ENCODE data around the gene MEF2D.

Gene MEF2D

DNA sequence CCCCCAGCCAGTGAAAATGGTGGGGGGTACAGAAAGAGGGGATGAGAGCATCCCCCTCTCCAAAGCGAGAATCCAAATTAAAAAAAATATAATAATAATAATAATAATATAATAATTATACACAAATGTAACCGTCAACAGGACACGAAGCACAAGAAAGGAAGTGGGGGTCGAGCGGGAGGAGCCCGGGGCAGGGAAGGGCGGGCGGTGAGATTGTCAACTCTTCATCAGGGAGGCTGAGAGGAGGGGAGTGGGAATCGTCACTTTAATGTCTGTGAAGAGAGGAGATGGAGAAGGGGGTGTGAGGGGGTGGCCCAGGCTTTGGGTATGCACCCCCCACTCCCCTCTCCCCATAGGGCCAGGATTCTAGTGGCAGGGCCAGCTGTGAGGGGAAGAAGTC is 33.2 kb downstream of the MEF2D start:
- H3K4me1 ChIP-seq (ENCODE audit: insufficient read depth, low read length) = peaks cover 29% of the 10 kb centered on the region
- no peaks in the 10 kb centered on the region; the same call in 1 of the 2 replicates for H3K36me3 ChIP-seq (ENCODE audit: insufficient read depth, low read length)
- no peaks in the 10 kb centered on the region for H3K9me3 ChIP-seq (ENCODE audit: control insufficient read depth, insufficient read depth, low read length)
- no peak overlapping the region for H3K9ac ChIP-seq (ENCODE audit: low read depth, low read length)

DNA sequence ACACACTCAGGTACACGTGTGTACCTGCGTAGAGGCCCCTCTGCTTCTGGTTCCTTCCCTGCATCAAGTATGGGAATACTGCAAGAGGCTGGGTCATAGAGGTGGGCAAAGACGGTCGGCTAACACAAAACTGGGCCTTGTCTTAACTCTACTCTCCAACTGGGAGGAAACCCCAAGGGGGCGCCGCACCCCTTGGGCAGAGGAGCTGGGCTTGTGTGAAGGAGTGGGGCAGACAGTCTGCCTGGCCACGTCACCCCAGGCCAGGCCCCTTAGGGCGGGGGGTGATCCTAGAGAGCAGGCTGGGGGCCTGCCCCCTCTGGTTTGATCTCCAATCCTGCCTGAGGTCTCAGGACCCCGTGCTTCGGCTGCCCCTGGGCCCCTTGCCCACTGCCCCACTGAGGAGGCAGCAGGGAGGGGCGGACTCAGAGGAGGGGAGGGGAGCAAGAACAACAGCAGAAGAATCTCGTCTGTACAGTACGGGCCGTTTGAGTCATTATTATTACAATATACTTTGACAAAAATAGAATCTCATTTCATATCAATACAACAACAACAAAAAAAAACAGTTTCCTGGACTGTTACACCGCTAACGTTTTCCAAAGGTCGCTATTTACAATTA is 34.7 kb downstream of the MEF2D start:
- Histone ChIP-seq H3K9ac (ENCODE audit: low read depth, low read length) (no peak overlapping the region), H3K36me3 (ENCODE audit: insufficient read depth, low read length) (no peaks in the 10 kb centered on the region; the same call in 1 of the 2 replicates), H3K4me1 (ENCODE audit: insufficient read depth, low read length) (peaks cover 37% of the 10 kb centered on the region), H3K9me3 (ENCODE audit: control insufficient read depth, insufficient read depth, low read length) (no peaks in the 10 kb centered on the region)

DNA sequence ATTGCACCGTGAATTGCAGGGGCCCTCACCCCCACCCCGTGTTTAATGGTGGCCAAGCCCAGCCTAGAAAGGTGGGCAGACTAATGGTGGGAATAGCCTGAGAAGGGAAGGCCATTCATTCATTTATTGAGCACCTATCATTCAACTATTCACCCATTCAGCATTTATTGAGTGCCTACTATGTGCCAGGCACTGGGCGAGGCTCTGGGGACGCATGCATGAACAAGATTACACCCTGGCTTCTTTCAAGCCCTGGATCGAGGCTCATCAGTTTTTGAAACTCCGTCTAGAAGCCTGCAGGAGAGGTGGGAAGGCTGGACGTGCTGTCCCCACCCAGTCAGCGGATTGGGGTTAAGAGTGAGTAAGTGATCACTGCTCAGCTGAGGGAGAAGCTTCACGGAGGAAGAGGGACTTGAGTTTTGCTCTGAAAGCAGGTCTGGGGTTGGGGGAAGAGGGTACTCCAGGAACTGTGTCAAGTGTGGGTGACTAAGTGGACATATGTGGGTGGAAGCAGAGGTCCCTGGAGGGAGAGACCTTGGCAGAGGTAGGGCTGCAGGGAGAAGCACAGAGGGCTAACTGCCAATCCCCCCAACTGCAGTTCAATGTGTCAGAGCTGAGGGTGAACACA is 35.6 kb downstream of the MEF2D start:
- H3K9me3 ChIP-seq (ENCODE audit: control insufficient read depth, insufficient read depth, low read length) = no peaks in the 10 kb centered on the region

DNA sequence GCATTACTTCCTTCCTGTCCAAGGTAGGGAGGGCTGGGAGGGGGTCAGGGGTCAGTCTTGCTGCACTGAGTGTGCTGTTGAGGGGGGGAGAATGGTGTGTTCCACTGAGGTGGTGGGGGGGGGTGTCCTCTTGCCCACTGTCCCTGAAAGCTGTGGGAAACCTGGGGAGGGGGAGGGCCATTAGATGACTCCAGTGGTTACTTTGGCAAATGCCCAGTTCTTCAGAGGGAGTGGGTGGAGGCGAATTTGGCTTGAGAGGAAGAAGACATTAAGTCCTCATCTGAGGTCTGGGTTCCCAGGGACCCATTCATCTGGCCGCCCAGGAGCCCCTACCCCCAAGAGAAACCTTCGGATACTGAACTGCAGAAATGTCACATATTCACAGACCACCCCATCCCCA is 36.2 kb downstream of the MEF2D start:
- no peaks in the 10 kb centered on the region for H3K9me3 ChIP-seq (ENCODE audit: control insufficient read depth, insufficient read depth, low read length)
- H3K4me1 ChIP-seq (ENCODE audit: insufficient read depth, low read length) = peaks cover 37% of the 10 kb centered on the region
- no peak overlapping the region for H3K9ac ChIP-seq (ENCODE audit: low read depth, low read length)
- H3K36me3 ChIP-seq (ENCODE audit: insufficient read depth, low read length) = no peaks in the 10 kb centered on the region; the same call in 1 of the 2 replicates

More for the DNA sequence above, 35.6 kb downstream of the MEF2D start:
- Histone ChIP-seq H3K4me1 (ENCODE audit: insufficient read depth, low read length) (peaks cover 37% of the 10 kb centered on the region), H3K36me3 (ENCODE audit: insufficient read depth, low read length) (no peaks in the 10 kb centered on the region; the same call in 1 of the 2 replicates), H3K9ac (ENCODE audit: low read depth, low read length) (no peak overlapping the region)

DNA sequence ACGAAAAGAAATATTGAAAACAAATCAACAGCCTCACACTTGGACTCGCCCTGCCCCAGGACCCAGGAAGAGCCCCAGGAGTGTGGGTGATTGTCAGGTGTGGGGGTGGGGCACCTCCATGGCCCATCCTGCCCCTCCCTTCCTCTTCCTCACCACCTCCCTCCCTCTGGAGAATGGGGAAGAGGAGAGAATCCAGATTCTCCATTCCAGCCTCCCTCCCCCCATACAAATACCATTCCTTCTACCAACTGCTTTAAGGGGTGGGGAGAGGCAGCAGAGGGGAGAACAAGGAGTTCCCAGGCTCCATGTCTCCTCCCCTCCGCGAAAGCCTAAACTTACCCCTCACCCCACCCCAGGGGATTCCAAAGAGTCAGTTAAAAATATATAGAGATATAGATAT is 36.7 kb downstream of the MEF2D start:
- no peaks in the 10 kb centered on the region; the same call in 1 of the 2 replicates for H3K36me3 ChIP-seq (ENCODE audit: insufficient read depth, low read length)
- H3K9me3 ChIP-seq (ENCODE audit: control insufficient read depth, insufficient read depth, low read length) = no peaks in the 10 kb centered on the region
- no peak overlapping the region for H3K9ac ChIP-seq (ENCODE audit: low read depth, low read length)
- peaks cover 37% of the 10 kb centered on the region for H3K4me1 ChIP-seq (ENCODE audit: insufficient read depth, low read length)

DNA sequence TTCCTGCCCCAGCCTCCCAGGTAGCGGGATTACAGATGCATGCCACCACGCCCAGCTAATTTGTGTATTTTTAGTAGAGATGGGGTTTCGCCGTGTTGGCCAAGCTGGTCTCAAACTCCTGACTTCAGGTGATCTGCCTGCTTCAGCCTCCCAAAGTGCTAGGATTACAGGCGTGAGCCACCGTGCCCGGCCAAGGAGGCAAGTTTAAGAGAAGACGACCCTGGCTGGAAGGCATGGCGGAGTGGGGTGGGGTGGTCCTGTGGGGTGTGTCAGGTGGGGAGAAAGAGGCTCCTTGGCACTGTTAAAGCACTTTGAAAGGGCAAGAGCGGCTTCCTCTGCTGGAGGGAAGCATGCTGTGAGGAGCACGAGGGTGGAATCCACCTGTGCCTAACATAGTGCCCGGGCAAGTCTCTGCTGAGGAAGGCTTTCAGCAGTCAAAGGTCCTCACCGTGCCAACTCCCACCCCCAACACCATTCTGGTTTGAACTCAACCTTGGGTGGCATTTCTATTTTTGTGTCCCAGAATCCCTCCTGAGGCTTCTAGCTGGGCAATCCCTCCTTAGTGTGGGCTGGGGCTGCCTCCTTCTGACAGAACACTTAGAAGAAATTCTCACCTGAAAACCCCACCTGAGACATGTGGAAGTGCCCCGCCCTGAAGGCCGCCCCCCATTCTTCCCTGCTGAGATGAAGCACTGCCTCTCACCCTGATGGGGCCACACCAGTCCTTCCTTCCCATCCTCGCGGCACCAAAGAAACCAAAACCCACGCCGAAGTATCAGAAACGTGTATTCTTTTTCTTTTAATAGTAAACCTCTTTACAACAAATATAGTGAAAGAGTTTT is 37.4 kb downstream of the MEF2D start:
- Histone ChIP-seq H3K9me3 (ENCODE audit: control insufficient read depth, insufficient read depth, low read length) (no peaks in the 10 kb centered on the region), H3K4me1 (ENCODE audit: insufficient read depth, low read length) (peaks cover 37% of the 10 kb centered on the region), H3K36me3 (ENCODE audit: insufficient read depth, low read length) (no peaks in the 10 kb centered on the region; the same call in 1 of the 2 replicates), H3K9ac (ENCODE audit: low read depth, low read length) (no peak overlapping the region)

DNA sequence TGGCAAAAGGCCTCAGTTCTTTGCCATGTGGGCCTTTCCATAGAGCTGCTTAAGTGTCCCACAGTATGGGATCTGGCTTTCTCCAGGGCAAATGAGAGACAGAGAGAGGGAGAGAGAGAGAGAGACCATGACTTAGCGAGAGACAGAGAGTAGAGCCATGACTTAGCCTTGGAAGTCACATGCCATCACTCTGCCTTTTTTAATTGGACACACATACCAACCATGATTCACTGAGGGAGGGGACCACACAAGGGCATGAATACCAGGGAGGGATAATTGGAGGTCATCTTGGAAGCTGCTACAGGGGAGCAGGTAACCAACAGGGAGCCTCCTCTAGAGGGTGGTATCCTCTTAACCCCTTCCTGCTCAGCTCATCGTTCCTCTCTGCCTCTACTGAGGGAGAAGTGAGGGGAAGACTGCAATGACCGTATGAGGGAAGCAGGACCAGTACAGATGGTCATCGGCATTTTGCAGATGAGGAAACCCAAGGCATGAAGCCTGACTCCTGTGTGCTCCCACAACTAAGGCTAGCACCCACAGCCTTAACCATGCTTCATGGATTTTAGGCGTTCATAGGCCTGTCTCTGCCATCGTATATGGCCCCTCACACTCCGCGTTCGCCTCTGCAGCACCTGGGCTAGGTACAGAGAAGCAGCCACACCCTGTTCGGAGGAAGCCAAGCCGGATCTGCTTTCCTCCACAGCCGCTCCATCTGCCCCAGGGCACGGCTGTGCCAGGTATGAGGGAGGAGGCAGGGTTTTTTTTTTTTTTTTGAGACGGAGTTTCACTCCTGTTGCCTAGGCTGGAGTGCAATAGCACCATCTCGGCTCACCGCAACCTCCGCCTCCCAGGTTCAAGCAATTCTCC is 38.6 kb downstream of the MEF2D start:
- no peaks in the 10 kb centered on the region for H3K36me3 ChIP-seq (ENCODE audit: insufficient read depth, low read length)
- H3K9me3 ChIP-seq (ENCODE audit: control insufficient read depth, insufficient read depth, low read length) = no peaks in the 10 kb centered on the region
- H3K4me1 ChIP-seq (ENCODE audit: insufficient read depth, low read length) = peaks cover 37% of the 10 kb centered on the region
- no peak overlapping the region for H3K9ac ChIP-seq (ENCODE audit: low read depth, low read length)

DNA sequence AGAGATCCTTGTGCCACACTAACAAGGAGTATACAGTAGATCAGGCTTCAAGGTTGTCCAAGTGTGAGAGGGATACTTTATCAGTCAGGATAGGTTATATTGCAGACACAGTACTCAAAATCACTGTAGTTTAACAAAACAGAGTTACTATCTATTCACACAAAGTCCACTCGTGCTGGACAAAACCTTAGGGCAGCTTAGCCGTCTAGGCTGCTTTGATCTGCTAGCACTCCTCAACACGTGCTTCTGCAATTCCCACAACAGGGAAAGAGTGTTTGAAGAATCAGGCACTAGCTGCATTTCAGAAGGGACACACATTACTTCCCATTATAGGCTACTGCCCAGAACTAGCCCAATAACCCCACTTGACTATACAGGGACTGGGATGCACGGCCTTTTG is 39.5 kb downstream of the MEF2D start:
- Histone ChIP-seq H3K9me3 (ENCODE audit: control insufficient read depth, insufficient read depth, low read length) (no peaks in the 10 kb centered on the region), H3K36me3 (ENCODE audit: insufficient read depth, low read length) (no peaks in the 10 kb centered on the region), H3K4me1 (ENCODE audit: insufficient read depth, low read length) (peaks cover 34% of the 10 kb centered on the region), H3K9ac (ENCODE audit: low read depth, low read length) (no peak overlapping the region)

DNA sequence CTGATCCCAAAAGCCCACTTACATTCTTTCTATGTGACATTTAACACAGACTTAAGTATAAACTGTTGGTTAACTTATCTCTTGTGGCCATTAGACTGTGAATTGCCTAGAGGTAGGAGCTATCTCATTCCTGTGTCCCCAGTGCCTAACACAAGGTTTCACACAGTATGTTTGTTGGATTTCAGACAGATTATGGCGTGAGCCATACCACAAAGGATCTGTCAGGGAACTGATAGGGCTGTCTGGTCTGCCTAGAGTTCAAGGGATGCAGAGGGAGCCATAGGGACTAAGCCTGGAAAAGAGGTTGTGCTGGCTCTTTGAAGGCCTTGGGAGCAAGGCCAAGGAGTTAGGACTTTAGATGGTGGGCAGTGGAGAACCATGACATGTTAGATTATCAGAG is 40.0 kb downstream of the MEF2D start:
- H3K9me3 ChIP-seq (ENCODE audit: control insufficient read depth, insufficient read depth, low read length) = no peaks in the 10 kb centered on the region
- H3K9ac ChIP-seq (ENCODE audit: low read depth, low read length) = no peak overlapping the region

DNA sequence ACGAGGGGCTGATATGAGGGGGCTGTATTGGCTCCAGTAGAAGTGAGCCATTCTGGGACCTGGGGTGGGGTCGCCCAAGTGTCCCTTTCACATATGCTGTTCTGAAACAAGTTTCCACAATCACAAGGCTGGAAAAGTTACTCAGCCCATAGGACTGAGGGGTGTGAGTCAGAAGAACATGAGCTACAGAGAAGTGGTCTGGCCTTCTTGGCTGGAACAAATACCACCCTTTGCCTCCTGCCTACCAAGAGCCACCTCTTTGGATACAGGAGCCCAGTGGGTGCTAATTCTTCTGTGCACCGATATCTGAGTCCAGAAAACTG is 42.4 kb downstream of the MEF2D start:
- no peak overlapping the region for H3K9ac ChIP-seq (ENCODE audit: low read depth, low read length)
- peaks cover 8% of the 10 kb centered on the region for H3K4me1 ChIP-seq (ENCODE audit: insufficient read depth, low read length)
- H3K9me3 ChIP-seq (ENCODE audit: control insufficient read depth, insufficient read depth, low read length) = no peaks in the 10 kb centered on the region
- H3K36me3 ChIP-seq (ENCODE audit: insufficient read depth, low read length) = no peaks in the 10 kb centered on the region

More for the DNA sequence above, 40.0 kb downstream of the MEF2D start:
- no peaks in the 10 kb centered on the region for H3K36me3 ChIP-seq (ENCODE audit: insufficient read depth, low read length)
- peaks cover 31% of the 10 kb centered on the region for H3K4me1 ChIP-seq (ENCODE audit: insufficient read depth, low read length)

DNA sequence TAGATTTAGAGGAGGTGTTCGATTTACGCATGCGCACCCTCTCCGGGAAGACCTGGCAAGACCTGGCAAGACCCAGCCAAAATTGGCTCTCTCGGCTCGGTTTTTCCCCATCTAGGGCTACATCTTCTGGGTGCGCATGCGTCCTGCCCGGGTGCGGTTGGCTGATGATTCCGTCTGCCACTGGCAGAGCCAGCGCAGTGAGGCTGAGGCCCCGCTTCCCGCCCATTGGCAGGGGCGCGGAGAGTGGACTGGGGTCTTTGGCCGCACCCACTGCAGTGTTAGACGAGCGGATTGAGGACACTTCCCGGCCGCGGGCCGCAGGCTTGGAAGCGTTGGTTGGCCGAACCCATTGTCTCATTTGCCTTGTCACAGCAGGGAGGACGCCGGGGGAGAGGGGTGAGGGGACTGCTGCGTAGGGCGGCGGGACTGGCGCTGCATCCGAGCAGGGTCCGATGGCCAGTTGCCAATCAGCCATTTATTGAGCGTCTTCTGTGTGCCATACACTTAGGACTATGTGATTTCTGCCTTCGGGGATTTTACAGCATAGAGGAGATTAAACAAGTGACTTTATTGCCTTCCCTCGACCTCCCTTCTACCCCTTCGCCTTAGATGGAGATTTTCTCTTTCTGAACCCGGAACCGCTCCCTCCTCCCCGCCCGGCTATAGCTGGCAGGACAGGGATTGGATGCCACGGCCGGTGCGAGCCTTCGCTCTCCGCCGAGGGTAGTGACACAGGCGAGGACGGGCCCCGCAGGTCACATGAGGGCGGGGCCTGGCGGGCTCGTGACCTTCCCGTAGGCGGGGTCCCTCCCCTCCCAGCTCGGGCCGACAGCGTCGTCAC is 43.7 kb downstream of the MEF2D start:
- H3K36me3 ChIP-seq (ENCODE audit: insufficient read depth, low read length) = no peaks in the 10 kb centered on the region
- peaks cover 7% of the 10 kb centered on the region for H3K4me1 ChIP-seq (ENCODE audit: insufficient read depth, low read length)
- H3K9me3 ChIP-seq (ENCODE audit: control insufficient read depth, insufficient read depth, low read length) = no peaks in the 10 kb centered on the region
- peak overlapping the region; percentile 64 for H3K9ac ChIP-seq (ENCODE audit: low read depth, low read length)

DNA sequence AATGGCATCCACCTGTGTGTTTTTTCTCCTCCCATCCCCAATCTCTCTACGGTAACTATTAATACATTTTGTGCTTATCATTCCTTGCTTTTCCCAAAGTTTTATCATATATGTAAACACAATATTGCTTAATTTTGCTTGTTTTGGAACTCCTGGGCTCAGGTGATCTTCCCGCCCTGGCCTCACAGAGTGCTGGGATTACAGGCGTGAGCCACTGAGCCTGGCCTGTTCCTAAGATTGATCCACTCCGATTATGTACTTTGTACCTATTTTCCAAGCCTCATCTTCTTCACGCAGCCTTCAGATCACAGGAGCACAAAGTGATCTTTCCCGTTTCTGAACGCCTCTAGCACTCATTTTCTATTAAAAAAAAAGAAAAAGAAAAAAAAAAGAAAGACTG is 45.2 kb downstream of the MEF2D start:
- Histone ChIP-seq H3K9me3 (ENCODE audit: control insufficient read depth, insufficient read depth, low read length) (no peaks in the 10 kb centered on the region), H3K36me3 (ENCODE audit: insufficient read depth, low read length) (no peaks in the 10 kb centered on the region), H3K9ac (ENCODE audit: low read depth, low read length) (no peak overlapping the region), H3K4me1 (ENCODE audit: insufficient read depth, low read length) (0 out of 2 replicates have a peak, but pooled peaks cover 4% of the 10 kb centered on the region)

DNA sequence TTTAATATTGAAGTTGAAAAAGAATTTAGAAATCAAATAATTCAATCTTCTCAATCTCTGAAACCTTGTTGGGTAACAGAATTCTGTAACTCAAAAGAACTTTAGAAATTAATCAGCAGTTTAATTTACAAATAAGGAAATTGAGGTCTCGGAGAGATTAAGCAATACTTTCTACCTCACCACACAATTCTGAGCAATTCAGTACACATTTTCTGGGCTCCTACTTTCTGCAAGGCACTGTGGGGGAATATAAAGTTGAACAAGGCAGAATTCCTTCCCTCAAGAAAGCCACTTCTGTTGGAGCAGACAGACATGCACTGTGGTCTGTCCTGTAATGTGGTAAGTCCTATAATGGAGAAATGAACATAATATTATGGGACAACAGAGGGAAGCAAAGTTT is 47.7 kb downstream of the MEF2D start:
- H3K36me3 ChIP-seq (ENCODE audit: insufficient read depth, low read length) = no peaks in the 10 kb centered on the region
- no peaks in the 10 kb centered on the region for H3K9me3 ChIP-seq (ENCODE audit: control insufficient read depth, insufficient read depth, low read length)
- peaks cover 12% of the 10 kb centered on the region; the same call in 1 of the 2 replicates for H3K4me1 ChIP-seq (ENCODE audit: insufficient read depth, low read length)
- no peak overlapping the region for H3K9ac ChIP-seq (ENCODE audit: low read depth, low read length)

Measured in ES-I3 (cell line).